ENCODE results near the gene RBP5. TPM values are rescaled to one million over a fixed set of nuclear protein-coding genes. Genes with fewer than 3 reads are reported as not detected.
A peak's percentile ranks its signal among the peaks of the same experiment; 100 is the strongest.

RBP5 gene
- total RNA-seq, 3 donors from 2014 or later = 2.2 to 3.8 (median 2.5) TPM

GRCh38 chr12:7114851-7115250 lies 13.8 kb downstream of the RBP5 start:
- intact Hi-C loops (cut with DNase I, micrococcal nuclease) = no loop called here
- H3K4me3 ChIP-seq = no peak overlapping the region
- no peak for TF ChIP-seq CTCF (IDR thresholded peaks at IDR 0.05)
- no peaks in the 10 kb centered on the region for H3K9me3 ChIP-seq
- ATAC-seq (no peak), DNase-seq (no peak)
- no peaks in the 10 kb centered on the region for H3K36me3 ChIP-seq (ENCODE audit: low read depth)
- H3K4me1 ChIP-seq (ENCODE audit: low read depth) = no peaks in the 10 kb centered on the region

DNA sequence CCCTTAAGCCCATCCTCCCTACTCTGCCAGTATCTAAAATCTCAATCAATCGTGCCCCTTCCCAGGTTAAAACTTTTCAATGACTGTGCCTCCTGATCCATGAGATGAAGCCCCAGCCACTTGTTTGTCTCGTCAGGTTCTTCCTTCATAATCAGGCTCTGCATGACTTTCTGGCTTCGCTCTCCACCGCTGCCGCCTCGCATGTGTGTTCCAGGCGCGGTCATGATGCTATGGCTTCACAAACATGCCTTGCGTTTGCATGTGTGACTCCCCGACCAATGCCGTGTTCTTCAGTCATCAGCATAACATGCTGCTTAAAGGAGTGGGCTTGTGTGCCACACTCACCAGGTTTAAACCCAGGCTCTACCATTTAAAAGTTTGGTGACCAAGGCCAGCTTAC lies 14.7 kb downstream of the RBP5 start:
- Histone ChIP-seq H3K4me3 (no peak overlapping the region), H3K36me3 (ENCODE audit: low read depth) (no peaks in the 10 kb centered on the region), H3K9me3 (no peaks in the 10 kb centered on the region), H3K4me1 (ENCODE audit: low read depth) (no peaks in the 10 kb centered on the region)
- intact Hi-C loops (cut with DNase I, micrococcal nuclease) = no loop called here
- DNase-seq (no peak), ATAC-seq (no peak)
- no peak for TF ChIP-seq CTCF (IDR thresholded peaks at IDR 0.05)

- ATAC-seq (peak; percentile 10), DNase-seq (peak in 1 of 3 donors; percentile 42)
- peak; percentile 84 for TF ChIP-seq CTCF (IDR thresholded peaks at IDR 0.05)
- Histone ChIP-seq H3K4me1 (ENCODE audit: low read depth) (no peaks in the 10 kb centered on the region), H3K4me3 (no peak overlapping the region), H3K36me3 (ENCODE audit: low read depth) (no peaks in the 10 kb centered on the region), H3K9me3 (no peaks in the 10 kb centered on the region)
- intact Hi-C loops (cut with DNase I, micrococcal nuclease) = no loop called here
Observed at GRCh38 chr12:7113389-7113871, 15.3 kb downstream of the RBP5 start.

DNA sequence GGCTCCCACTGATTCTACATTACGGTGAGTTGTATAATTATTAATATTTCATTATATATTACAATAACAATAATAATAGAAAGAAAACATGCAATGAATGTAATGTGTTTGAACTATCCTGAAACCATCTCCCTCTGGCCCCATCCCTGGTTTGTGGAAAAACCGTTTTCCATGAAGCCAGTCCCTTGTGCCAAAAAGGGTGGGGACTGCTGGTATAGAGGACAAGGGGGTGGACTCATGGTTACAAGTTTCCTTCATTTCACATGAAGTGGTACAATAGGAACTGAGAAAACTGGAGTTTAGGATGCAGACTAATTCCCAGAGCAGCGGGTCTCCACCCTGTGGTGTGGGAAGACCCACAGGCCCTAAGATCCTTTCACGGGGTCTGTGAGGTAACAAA lies 16.6 kb downstream of the RBP5 start:
- no peaks in the 10 kb centered on the region for H3K36me3 ChIP-seq (ENCODE audit: low read depth)
- ATAC-seq (no peak), DNase-seq (no peak)
- no peak overlapping the region for H3K4me3 ChIP-seq
- H3K9me3 ChIP-seq = no peaks in the 10 kb centered on the region
- peaks cover 11% of the 10 kb centered on the region for H3K4me1 ChIP-seq (ENCODE audit: low read depth)
- intact Hi-C loops (cut with DNase I, micrococcal nuclease) = no loop called here
- no peak for TF ChIP-seq CTCF (IDR thresholded peaks at IDR 0.05)

DNA sequence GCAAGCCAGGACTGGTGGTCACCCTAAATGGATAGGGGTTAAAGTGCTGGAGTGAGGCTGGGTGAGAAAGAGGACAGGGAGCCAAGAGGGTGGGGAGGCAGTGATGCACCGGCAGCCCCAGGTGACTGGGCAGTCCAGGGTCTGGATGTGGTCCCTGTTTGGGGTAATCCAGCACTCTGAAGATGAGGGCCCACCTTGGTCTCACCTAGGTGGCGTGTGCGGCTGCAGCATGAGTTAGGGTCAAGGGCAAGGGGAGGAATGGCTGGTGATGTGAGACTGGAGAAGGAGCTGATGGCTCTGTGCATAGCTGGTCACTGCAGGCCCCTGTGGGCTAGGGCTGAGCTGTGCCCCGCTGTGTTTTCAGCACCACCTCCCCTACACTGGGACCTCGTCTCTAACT lies 18.0 kb downstream of the RBP5 start:
- intact Hi-C loops (cut with DNase I, micrococcal nuclease) = no loop called here
- H3K4me1 ChIP-seq (ENCODE audit: low read depth) = peaks cover 13% of the 10 kb centered on the region
- DNase-seq = peak in 1 of 3 donors; percentile 25

More for the DNA sequence above, 18.0 kb downstream of the RBP5 start:
- no peak for ATAC-seq
- Histone ChIP-seq H3K4me3 (no peak overlapping the region), H3K36me3 (ENCODE audit: low read depth) (no peaks in the 10 kb centered on the region), H3K9me3 (no peaks in the 10 kb centered on the region)
- TF ChIP-seq CTCF (IDR thresholded peaks at IDR 0.05) = no peak

All from mucosa of descending colon (tissue), 3 donors.